ENCODE data around the gene MCC. TPM values are rescaled to one million over a fixed set of nuclear protein-coding genes. Genes with fewer than 3 reads are reported as not detected.

The MCC gene
- polyA plus RNA-seq (2013, experiment 1 of 4), result 8.7 TPM
- 6.3 TPM for polyA plus RNA-seq (2013, experiment 2 of 4)
- 5.4 TPM for polyA plus RNA-seq (2013, experiment 3 of 4)
- 4.8 TPM for polyA plus RNA-seq (2013, experiment 4 of 4)

DNA sequence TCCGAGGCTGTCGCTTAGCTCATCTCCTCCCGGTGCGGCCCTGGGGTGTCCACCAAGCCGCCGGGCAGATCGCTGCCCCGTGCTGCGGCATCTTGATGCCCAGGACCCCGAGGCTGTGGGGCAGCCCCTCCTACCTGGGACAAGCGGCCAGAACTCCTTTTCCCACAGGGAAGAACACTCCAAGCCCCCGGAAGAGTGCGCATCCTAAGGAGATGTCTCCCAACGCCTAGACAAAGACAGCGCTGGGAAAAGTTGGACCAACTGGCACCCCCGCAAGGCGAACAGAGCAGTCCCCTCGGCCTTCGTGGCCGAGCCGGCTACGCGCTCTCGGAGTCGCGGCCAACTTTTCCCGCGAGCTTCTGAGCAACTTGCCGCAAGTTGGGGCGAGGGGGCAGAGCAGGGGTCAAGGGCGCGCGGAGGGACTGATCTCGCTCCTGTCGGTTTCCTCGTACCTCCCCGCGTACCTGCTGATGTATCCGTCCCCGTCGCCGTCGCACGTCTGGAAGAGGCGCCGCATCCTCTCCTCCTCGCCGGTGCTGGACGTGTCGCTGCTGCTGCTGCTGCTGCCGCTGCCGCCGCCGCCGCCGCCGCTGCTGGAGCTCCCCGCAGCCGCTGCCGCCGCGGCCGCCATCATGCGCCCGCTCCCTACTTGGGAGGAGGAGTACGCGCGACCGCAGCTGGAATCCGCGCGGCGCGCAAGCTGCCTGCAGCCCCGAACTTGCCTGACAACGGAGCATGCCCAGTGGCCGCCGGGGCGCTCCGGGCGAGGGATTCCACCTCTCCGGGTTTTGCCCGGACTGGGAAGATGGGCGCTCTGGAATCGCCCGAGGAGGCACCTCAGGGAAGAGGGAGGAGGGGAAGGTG lies at the start of gene MCC:
Gene MCC, minus strand, starts transcription at position 673 of the 864 bp plus-strand sequence.
- H3K4me1 ChIP-seq (ENCODE audit: control insufficient read depth, insufficient read depth, low read length), result no peaks in the 10 kb centered on the region
- H3K27me3 ChIP-seq (ENCODE audit: control insufficient read depth, insufficient read depth, low read length, poor library complexity, severe bottlenecking), result peaks cover 48% of the 10 kb centered on the region
- 0 to 1% methylated on average over 86 of the region's 86 CpGs for WGBS, 2 experiments
- no peaks in the 10 kb centered on the region for H3K36me3 ChIP-seq (ENCODE audit: control insufficient read depth, insufficient read depth, low read length)
- no peaks in the 10 kb centered on the region for H3K9me3 ChIP-seq (ENCODE audit: control insufficient read depth, low read length)
- no peak within 1 kb of the TSS for H3K27ac ChIP-seq (ENCODE audit: insufficient read depth, low read depth, low read length, poor library complexity, severe bottlenecking)
- peak within 1 kb of the TSS; percentile 76 for H3K4me3 ChIP-seq (ENCODE audit: insufficient read depth, low read depth, low read length)

DNA sequence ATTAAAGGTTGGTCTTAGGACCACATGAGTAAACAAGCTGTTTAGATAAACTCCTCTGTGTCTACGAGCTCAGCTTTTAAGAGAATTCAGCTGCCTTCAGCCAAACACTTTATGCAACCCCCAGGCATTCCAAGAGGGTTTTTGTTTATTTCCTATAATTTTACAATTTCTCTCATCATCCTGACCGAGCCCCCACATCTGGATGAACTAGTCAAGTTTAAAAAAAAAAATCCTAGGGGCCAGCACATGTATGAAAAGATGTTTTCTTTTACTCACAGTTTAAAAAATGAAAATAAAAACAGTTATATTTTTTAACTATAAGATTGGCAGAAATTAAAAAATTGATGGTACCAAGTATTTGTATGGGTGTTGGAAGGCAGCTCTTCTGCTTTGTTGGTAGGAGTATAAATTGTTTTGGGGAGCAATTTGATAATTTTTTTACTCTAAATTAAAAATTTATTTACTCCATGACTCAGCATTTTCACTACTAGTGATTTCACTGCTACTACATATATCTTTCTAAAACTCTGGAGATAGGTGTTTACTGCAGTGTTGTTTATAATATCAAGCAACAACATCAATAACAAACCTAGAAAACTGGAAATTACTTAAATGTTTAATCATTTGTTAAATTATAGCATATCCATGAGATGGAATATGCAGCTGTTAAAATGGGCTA lies 43.4 kb upstream of the MCC start:
- Histone ChIP-seq H3K27ac (ENCODE audit: insufficient read depth, low read depth, low read length, poor library complexity, severe bottlenecking) (no peak overlapping the region), H3K9me3 (ENCODE audit: control insufficient read depth, low read length) (no peaks in the 10 kb centered on the region), H3K4me3 (ENCODE audit: insufficient read depth, low read depth, low read length) (no peak overlapping the region), H3K4me1 (ENCODE audit: control insufficient read depth, insufficient read depth, low read length) (no peaks in the 10 kb centered on the region), H3K27me3 (ENCODE audit: control insufficient read depth, insufficient read depth, low read length, poor library complexity, severe bottlenecking) (no peaks in the 10 kb centered on the region), H3K36me3 (ENCODE audit: control insufficient read depth, insufficient read depth, low read length) (peaks cover 15% of the 10 kb centered on the region)
- 77 to 94% methylated on average over 1 to 2 of the region's 2 CpGs for WGBS, 2 experiments

DNA sequence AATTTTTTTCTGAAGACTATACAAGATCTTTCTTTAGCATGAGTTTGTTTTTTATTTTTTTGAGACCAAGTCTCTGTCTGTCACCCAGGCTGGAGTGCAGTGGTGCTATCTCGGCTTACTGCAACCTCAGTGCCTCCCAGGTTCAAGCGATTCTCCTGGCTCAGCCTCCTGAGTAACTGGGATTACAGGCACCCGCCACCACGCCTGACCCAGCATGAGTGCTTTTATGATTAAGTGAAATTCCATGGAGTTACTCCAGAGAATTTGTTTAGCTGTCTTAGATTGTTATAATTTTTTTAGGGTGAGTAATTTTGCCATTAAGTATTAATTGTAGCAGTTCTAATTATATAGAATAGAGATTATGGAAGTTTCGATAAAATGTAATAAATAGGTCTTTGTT lies 39.5 kb upstream of the MCC start:
- Histone ChIP-seq H3K9me3 (ENCODE audit: control insufficient read depth, low read length) (no peaks in the 10 kb centered on the region), H3K36me3 (ENCODE audit: control insufficient read depth, insufficient read depth, low read length) (peaks cover 6% of the 10 kb centered on the region)
- WGBS, 2 experiments, result 86 to 89% methylated on average over 5 of the region's 5 CpGs

DNA sequence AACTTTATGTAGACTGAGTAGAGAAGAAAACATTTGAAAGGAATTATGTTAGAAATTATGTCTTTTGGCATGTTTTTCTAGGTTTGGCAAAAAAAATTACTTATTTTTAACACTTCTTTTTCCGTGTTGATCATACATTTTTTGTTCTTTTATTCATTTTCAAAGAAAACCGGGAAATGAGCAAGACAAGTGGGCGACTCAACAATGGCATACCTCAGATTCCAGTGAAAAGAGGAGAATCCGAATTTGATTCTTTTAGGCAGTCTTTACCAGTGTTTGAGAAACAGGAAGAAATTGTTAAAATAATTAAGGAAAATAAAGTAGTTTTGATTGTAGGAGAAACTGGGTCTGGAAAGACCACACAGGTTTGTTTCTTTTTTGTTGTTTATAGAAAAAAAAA lies 38.2 kb upstream of the MCC start:
- peaks cover 5% of the 10 kb centered on the region for H3K36me3 ChIP-seq (ENCODE audit: control insufficient read depth, insufficient read depth, low read length)
- no peaks in the 10 kb centered on the region for H3K9me3 ChIP-seq (ENCODE audit: control insufficient read depth, low read length)
- H3K27me3 ChIP-seq (ENCODE audit: control insufficient read depth, insufficient read depth, low read length, poor library complexity, severe bottlenecking), result no peaks in the 10 kb centered on the region
- 58% methylated on average over 4 of the region's 4 CpGs for WGBS, 2 experiments
- H3K27ac ChIP-seq (ENCODE audit: insufficient read depth, low read depth, low read length, poor library complexity, severe bottlenecking), result no peak overlapping the region
- H3K4me1 ChIP-seq (ENCODE audit: control insufficient read depth, insufficient read depth, low read length), result no peaks in the 10 kb centered on the region
- H3K4me3 ChIP-seq (ENCODE audit: insufficient read depth, low read depth, low read length), result no peak overlapping the region

More for the DNA sequence above, 39.5 kb upstream of the MCC start:
- Histone ChIP-seq H3K4me3 (ENCODE audit: insufficient read depth, low read depth, low read length) (no peak overlapping the region), H3K4me1 (ENCODE audit: control insufficient read depth, insufficient read depth, low read length) (no peaks in the 10 kb centered on the region), H3K27ac (ENCODE audit: insufficient read depth, low read depth, low read length, poor library complexity, severe bottlenecking) (no peak overlapping the region), H3K27me3 (ENCODE audit: control insufficient read depth, insufficient read depth, low read length, poor library complexity, severe bottlenecking) (no peaks in the 10 kb centered on the region)

DNA sequence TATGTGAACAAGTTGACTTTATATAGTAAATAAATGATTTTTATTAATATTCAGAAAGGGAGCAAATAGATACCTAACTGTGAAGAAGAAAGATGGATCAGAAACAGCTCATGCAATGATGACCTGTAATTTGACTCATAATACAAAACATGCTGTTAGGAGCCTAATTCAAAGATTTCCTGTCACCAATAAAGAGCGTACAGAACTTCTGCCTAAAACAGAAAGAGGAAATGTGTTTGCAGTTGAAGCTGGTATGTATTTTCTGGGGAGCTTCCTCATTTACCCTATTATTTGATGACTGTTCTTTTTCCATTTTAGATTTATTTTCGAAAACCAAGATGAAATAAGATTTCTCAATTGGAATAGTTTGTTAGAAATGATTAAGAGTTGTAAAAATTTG lies 36.7 kb upstream of the MCC start:
- WGBS, 2 experiments, result 90 to 97% methylated on average over 2 of the region's 2 CpGs
- Histone ChIP-seq H3K4me3 (ENCODE audit: insufficient read depth, low read depth, low read length) (no peak overlapping the region), H3K36me3 (ENCODE audit: control insufficient read depth, insufficient read depth, low read length) (no peaks in the 10 kb centered on the region), H3K9me3 (ENCODE audit: control insufficient read depth, low read length) (no peaks in the 10 kb centered on the region), H3K27ac (ENCODE audit: insufficient read depth, low read depth, low read length, poor library complexity, severe bottlenecking) (no peak overlapping the region), H3K4me1 (ENCODE audit: control insufficient read depth, insufficient read depth, low read length) (no peaks in the 10 kb centered on the region), H3K27me3 (ENCODE audit: control insufficient read depth, insufficient read depth, low read length, poor library complexity, severe bottlenecking) (no peaks in the 10 kb centered on the region)

DNA sequence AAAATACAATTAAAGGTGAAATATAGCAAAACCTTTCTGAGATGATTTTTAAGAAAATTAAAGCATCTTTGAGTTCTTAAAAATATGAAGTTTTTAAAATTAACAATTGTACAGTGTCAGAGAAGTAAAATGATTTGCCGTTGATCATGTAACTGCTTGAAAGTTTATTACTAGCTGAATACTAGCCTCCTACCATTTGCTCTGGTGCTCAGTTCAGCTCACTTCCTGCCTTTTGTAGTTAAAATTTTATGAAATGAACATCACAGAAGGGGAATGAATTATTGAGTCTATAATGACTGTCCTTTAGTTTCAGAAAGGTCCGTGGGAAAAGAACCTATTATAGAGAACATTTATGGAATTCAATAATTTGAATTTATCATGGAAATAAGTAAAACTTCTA lies 34.9 kb upstream of the MCC start:
- H3K27me3 ChIP-seq (ENCODE audit: control insufficient read depth, insufficient read depth, low read length, poor library complexity, severe bottlenecking), result no peaks in the 10 kb centered on the region
- no peak overlapping the region for H3K4me3 ChIP-seq (ENCODE audit: insufficient read depth, low read depth, low read length)
- no peak overlapping the region for H3K27ac ChIP-seq (ENCODE audit: insufficient read depth, low read depth, low read length, poor library complexity, severe bottlenecking)
- no peaks in the 10 kb centered on the region for H3K9me3 ChIP-seq (ENCODE audit: control insufficient read depth, low read length)
- no peaks in the 10 kb centered on the region for H3K4me1 ChIP-seq (ENCODE audit: control insufficient read depth, insufficient read depth, low read length)
- 92 to 100% methylated on average over 1 to 2 of the region's 2 CpGs for WGBS, 2 experiments
- H3K36me3 ChIP-seq (ENCODE audit: control insufficient read depth, insufficient read depth, low read length), result no peaks in the 10 kb centered on the region

DNA sequence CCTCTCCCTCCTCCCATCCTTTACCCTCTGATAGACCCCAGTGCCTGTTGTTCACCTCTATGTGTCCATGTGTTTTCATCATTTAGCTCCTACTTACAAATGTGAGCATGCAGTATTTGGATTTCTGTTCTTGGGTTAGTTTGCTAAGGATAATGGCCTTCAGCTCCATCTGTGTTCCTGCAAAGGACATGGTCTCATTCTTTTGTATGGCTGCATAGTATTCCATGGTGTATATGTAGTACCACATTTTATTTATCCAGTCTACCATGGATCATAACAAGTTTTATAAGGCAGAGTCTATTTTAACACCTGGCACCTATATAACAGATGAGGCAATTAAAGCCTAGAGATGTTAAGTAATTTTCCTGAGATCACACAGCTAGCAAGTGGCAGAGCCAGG lies 32.6 kb upstream of the MCC start:
- H3K4me3 ChIP-seq (ENCODE audit: insufficient read depth, low read depth, low read length), result no peak overlapping the region
- no peaks in the 10 kb centered on the region for H3K9me3 ChIP-seq (ENCODE audit: control insufficient read depth, low read length)
- no peak overlapping the region for H3K27ac ChIP-seq (ENCODE audit: insufficient read depth, low read depth, low read length, poor library complexity, severe bottlenecking)
- H3K36me3 ChIP-seq (ENCODE audit: control insufficient read depth, insufficient read depth, low read length), result no peaks in the 10 kb centered on the region
- H3K27me3 ChIP-seq (ENCODE audit: control insufficient read depth, insufficient read depth, low read length, poor library complexity, severe bottlenecking), result no peaks in the 10 kb centered on the region
- H3K4me1 ChIP-seq (ENCODE audit: control insufficient read depth, insufficient read depth, low read length), result no peaks in the 10 kb centered on the region

DNA sequence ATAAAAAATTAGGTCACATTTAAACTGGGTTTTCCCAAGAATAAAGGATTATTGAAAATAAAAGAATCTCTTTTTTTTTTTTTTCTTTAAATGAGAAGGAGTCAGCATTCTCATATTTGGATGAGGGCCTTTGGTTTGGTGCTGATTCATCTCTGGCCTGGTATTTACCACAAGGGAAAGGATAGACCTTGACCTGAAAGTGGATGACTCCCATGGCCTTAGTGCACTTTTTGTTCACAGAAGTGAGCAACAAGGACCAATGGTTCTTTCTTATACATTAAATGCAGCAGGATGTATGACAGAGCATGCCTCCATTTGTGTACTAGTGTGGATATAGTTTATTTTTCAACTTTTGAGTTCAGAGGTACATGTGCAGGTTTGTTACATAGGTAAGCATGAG lies 32.2 kb upstream of the MCC start:
- H3K9me3 ChIP-seq (ENCODE audit: control insufficient read depth, low read length), result no peaks in the 10 kb centered on the region
- no peak overlapping the region for H3K27ac ChIP-seq (ENCODE audit: insufficient read depth, low read depth, low read length, poor library complexity, severe bottlenecking)
- H3K36me3 ChIP-seq (ENCODE audit: control insufficient read depth, insufficient read depth, low read length), result no peaks in the 10 kb centered on the region
- H3K27me3 ChIP-seq (ENCODE audit: control insufficient read depth, insufficient read depth, low read length, poor library complexity, severe bottlenecking), result no peaks in the 10 kb centered on the region
- H3K4me1 ChIP-seq (ENCODE audit: control insufficient read depth, insufficient read depth, low read length), result no peaks in the 10 kb centered on the region
- H3K4me3 ChIP-seq (ENCODE audit: insufficient read depth, low read depth, low read length), result no peak overlapping the region

DNA sequence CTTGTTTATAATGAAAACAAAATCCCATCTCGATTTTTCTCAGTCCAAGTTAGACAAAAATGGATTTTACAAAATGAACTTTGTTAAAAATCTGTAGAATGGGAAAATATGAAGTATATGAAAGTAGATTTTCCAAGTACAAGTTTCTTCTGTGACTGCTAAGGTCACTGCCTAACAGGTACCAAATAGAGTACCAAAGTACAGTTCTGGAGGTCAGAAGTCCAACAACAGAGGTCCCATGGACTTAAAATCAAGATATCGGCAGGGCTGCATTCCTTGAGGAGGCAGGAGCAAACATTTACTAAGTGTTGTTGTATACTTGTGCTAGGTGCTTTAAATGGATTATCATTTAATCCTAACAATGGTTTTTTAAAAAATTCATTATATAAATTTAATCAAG lies 31.2 kb upstream of the MCC start:
- H3K27me3 ChIP-seq (ENCODE audit: control insufficient read depth, insufficient read depth, low read length, poor library complexity, severe bottlenecking), result no peaks in the 10 kb centered on the region
- H3K4me3 ChIP-seq (ENCODE audit: insufficient read depth, low read depth, low read length), result no peak overlapping the region
- H3K4me1 ChIP-seq (ENCODE audit: control insufficient read depth, insufficient read depth, low read length), result peaks cover 4% of the 10 kb centered on the region
- WGBS, 2 experiments, result 98 to 100% methylated on average over 2 of the region's 2 CpGs
- H3K9me3 ChIP-seq (ENCODE audit: control insufficient read depth, low read length), result no peaks in the 10 kb centered on the region
- H3K36me3 ChIP-seq (ENCODE audit: control insufficient read depth, insufficient read depth, low read length), result no peaks in the 10 kb centered on the region
- H3K27ac ChIP-seq (ENCODE audit: insufficient read depth, low read depth, low read length, poor library complexity, severe bottlenecking), result no peak overlapping the region

DNA sequence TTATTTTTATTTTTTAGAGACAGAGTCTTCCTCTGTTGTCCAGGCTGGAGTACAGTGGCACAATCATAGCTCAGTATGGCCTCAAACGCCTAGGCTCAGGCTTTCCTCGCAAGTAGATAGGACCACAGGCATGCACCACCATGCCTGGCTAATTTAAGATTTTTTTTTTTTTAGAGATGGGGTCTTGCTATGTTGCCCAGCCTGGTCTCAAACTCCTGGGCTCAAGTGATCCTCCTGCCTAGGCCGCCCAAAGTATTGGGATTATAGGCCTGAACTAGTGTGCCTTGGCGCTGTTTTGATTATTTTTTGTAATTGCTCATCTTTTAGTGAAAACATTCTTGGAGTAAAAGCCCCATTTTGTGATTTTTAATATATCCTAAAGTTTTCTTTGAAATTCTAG lies 30.6 kb upstream of the MCC start:
- no peaks in the 10 kb centered on the region for H3K9me3 ChIP-seq (ENCODE audit: control insufficient read depth, low read length)
- no peak overlapping the region for H3K4me3 ChIP-seq (ENCODE audit: insufficient read depth, low read depth, low read length)
- no peaks in the 10 kb centered on the region for H3K36me3 ChIP-seq (ENCODE audit: control insufficient read depth, insufficient read depth, low read length)
- peaks cover 5% of the 10 kb centered on the region for H3K4me1 ChIP-seq (ENCODE audit: control insufficient read depth, insufficient read depth, low read length)
- 95 to 98% methylated on average over 4 of the region's 4 CpGs for WGBS, 2 experiments
- no peaks in the 10 kb centered on the region for H3K27me3 ChIP-seq (ENCODE audit: control insufficient read depth, insufficient read depth, low read length, poor library complexity, severe bottlenecking)
- H3K27ac ChIP-seq (ENCODE audit: insufficient read depth, low read depth, low read length, poor library complexity, severe bottlenecking), result no peak overlapping the region

Data from ectodermal cell (in vitro differentiated cells).